Lower leg skin (tissue), 4 donors: ENCODE results near the gene CSNK1G1. TPM values are rescaled to one million over a fixed set of nuclear protein-coding genes. Genes with fewer than 3 reads are reported as not detected.
"Not testable (repeated sequence)": the region's sequence is repeated elsewhere in the genome, so short reads cannot be mapped to it uniquely, and the experiment has no call there.

Experiments
- DNase-seq, 2 donors: peaks; one replicate each; pipeline ENCODE4 v3.0.0-alpha.2; 2019; ENCODE audit warnings: low spot score in 2 of 2
- H3K4me3 ChIP-seq: fragments of 200-600 bp; sonication (generic); 2 replicates; pipeline ENCODE4 v1.5.1; 2017; ENCODE audit warnings: mild to moderate bottlenecking, low read depth; ENCODE audit not compliant: poor library complexity, severe bottlenecking
- POLR2A ChIP-seq, 2 donors: fragments of 450-650 bp; IDR thresholded peaks; one replicate each; pipeline ENCODE4 v1.6.1; 2016 to 2017; ENCODE audit warnings: antibody characterized with exemption in 2 of 2, mild to moderate bottlenecking in 1 of 2, moderate library complexity in 1 of 2
- WGBS, 2 donors: methylation state at CpG; one replicate each; pipeline ENCODE4 v1.1.5; 2018; 5-methylcytosine and 5-hydroxymethylcytosine counted together
- intact Hi-C: fragments of 100-400 bp; cut with DNase I; formaldehyde crosslinking; loops from one replicate; pipeline ENCODE4 v1.15.0; 2023; ENCODE audit warnings: low total_unique reads
- total RNA-seq, 4 donors: library from RNA; depleted of rRNA; stranded (reverse); fragments of >200 nt; gene quantifications; one replicate each; pipeline ENCODE4 v1.1.0, GENCODE V29; 2016
- TF ChIP-seq, protein P1 (sequence below), 3 donors: fragments of 450-650 bp; IDR thresholded peaks; one replicate each; pipeline ENCODE4 v1.5.1; 2016; ENCODE audit warnings: antibody characterized with exemption in 3 of 3, mild to moderate bottlenecking in 3 of 3, moderate library complexity in 2 of 3

CSNK1G1 gene
- total RNA-seq, 4 donors from 2014 or later = 11.9 to 16.7 (median 14.1) TPM

- no peak for TF ChIP-seq POLR2A (IDR thresholded peaks at IDR 0.05)
- TF ChIP-seq, protein P1, sequence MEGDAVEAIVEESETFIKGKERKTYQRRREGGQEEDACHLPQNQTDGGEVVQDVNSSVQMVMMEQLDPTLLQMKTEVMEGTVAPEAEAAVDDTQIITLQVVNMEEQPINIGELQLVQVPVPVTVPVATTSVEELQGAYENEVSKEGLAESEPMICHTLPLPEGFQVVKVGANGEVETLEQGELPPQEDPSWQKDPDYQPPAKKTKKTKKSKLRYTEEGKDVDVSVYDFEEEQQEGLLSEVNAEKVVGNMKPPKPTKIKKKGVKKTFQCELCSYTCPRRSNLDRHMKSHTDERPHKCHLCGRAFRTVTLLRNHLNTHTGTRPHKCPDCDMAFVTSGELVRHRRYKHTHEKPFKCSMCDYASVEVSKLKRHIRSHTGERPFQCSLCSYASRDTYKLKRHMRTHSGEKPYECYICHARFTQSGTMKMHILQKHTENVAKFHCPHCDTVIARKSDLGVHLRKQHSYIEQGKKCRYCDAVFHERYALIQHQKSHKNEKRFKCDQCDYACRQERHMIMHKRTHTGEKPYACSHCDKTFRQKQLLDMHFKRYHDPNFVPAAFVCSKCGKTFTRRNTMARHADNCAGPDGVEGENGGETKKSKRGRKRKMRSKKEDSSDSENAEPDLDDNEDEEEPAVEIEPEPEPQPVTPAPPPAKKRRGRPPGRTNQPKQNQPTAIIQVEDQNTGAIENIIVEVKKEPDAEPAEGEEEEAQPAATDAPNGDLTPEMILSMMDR (IDR thresholded peaks at IDR 0.05) = no peak
- intact Hi-C loops = no loop called here
- DNase-seq = no peak
- H3K4me3 ChIP-seq = no peak overlapping the region
Measured at GRCh38 chr15:64282701-64283100, 73.3 kb downstream of the CSNK1G1 start.

- TF ChIP-seq, protein P1 (IDR thresholded peaks at IDR 0.05) = no peak
- no peak for TF ChIP-seq POLR2A (IDR thresholded peaks at IDR 0.05)
- intact Hi-C loops = no loop called here
- 90 to 96% methylated on average over 4 of the region's 4 CpGs for WGBS, 2 donors
- H3K4me3 ChIP-seq = no peak overlapping the region
- no peak for DNase-seq
Measured at GRCh38 chr15:64279131-64279530, 76.8 kb downstream of the CSNK1G1 start.

DNA sequence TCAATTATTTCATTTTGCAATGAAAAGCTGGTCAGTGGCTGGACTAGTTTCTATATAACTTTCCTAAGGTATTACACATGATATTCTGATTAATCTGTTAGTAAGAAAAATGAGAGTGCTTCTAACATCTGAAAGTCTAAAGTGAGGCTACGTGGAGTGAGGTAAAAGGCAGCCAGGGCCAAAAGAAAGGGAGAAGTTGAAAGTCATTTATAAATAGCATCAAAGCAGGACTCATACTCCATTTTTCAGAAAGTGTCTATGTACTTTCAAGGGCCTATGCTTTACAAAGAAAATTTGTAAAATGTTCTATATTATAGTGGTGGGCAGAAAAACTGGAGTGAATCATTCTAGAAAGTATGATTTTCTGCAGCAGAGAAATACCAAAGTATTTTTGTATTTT lies 80.0 kb downstream of the CSNK1G1 start:
- intact Hi-C loops = no loop called here
- H3K4me3 ChIP-seq = no peak overlapping the region
- no peak for DNase-seq
- no peak for TF ChIP-seq POLR2A (IDR thresholded peaks at IDR 0.05)
- TF ChIP-seq, protein P1 (IDR thresholded peaks at IDR 0.05) = no peak
- WGBS, 2 donors = 85 to 87% methylated on average over 1 of the region's 1 CpG

GRCh38 chr15:64274341-64274950 lies 81.5 kb downstream of the CSNK1G1 start:
- intact Hi-C loops = no loop called here
- no peak overlapping the region for H3K4me3 ChIP-seq
- DNase-seq = no peak
- TF ChIP-seq POLR2A (IDR thresholded peaks at IDR 0.05) = no peak
- TF ChIP-seq, protein P1 (IDR thresholded peaks at IDR 0.05) = no peak
- WGBS, 2 donors = 53 to 56% methylated on average over 2 of the region's 2 CpGs

GRCh38 chr15:64267331-64267973 lies 88.5 kb downstream of the CSNK1G1 start:
- no peak for DNase-seq
- H3K4me3 ChIP-seq = no peak overlapping the region
- intact Hi-C loops = no loop called here
- TF ChIP-seq, protein P1 (IDR thresholded peaks at IDR 0.05) = no peak
- TF ChIP-seq POLR2A (IDR thresholded peaks at IDR 0.05) = no peak
- 62 to 79% methylated on average over 1 of the region's 1 CpG for WGBS, 2 donors

GRCh38 chr15:64265188-64265587 lies 90.8 kb downstream of the CSNK1G1 start:
- intact Hi-C loops, H3K4me3 ChIP-seq, DNase-seq: not testable (repeated sequence)
- 48 to 51% methylated on average over 1 of the region's 1 CpG for WGBS, 2 donors
